ENCODE results near the gene CHAT. TPM values are rescaled to one million over a fixed set of nuclear protein-coding genes. Genes with fewer than 3 reads are reported as not detected.

The CHAT gene
- total RNA-seq, 2 experiments from 2014 or later, result not detected

DNA sequence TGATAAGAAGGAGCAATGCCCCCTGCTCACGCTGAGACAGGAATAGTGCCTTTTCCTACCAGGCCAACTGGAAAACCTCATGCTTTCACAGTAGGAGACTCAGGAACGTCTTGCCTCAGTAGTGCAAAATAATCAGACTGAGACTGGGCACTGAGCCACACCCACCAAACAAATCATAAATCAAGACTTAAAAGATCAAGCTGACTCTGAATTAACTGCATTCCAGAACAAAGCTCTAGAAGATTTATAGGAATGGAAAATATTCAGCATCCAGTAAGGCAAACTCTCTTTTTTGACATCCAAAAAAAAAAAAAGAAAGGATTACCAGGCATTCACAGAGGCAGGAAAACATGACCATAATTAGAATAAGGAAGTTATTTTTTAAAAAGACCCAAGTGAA lies 34.2 kb upstream of the CHAT start:
- DNase-seq (no peak), ATAC-seq (no peak)
- Mint-ChIP-seq H3K36me3 (ENCODE audit: low read depth) (no peaks in the 10 kb centered on the region), H3K27me3 (peaks cover 23% of the 10 kb centered on the region), H3K27ac (no peak overlapping the region), H3K4me3 (no peak overlapping the region), H3K4me1 (ENCODE audit: low read depth) (no peaks in the 10 kb centered on the region), H3K9me3 (no peaks in the 10 kb centered on the region)
- intact Hi-C loops (cut with micrococcal nuclease), result no loop called here
- CTCF ChIA-PET, result interaction anchor here (2.1 kb wide), 1 partner anchor 15 kb away, joined by 5 read pairs; no protein-coding TSS in a partner anchor
- TF ChIP-seq, protein P1, sequence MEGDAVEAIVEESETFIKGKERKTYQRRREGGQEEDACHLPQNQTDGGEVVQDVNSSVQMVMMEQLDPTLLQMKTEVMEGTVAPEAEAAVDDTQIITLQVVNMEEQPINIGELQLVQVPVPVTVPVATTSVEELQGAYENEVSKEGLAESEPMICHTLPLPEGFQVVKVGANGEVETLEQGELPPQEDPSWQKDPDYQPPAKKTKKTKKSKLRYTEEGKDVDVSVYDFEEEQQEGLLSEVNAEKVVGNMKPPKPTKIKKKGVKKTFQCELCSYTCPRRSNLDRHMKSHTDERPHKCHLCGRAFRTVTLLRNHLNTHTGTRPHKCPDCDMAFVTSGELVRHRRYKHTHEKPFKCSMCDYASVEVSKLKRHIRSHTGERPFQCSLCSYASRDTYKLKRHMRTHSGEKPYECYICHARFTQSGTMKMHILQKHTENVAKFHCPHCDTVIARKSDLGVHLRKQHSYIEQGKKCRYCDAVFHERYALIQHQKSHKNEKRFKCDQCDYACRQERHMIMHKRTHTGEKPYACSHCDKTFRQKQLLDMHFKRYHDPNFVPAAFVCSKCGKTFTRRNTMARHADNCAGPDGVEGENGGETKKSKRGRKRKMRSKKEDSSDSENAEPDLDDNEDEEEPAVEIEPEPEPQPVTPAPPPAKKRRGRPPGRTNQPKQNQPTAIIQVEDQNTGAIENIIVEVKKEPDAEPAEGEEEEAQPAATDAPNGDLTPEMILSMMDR (IDR thresholded peaks at IDR 0.05), result no peak
- POLR2A ChIA-PET, result no interaction called here

DNA sequence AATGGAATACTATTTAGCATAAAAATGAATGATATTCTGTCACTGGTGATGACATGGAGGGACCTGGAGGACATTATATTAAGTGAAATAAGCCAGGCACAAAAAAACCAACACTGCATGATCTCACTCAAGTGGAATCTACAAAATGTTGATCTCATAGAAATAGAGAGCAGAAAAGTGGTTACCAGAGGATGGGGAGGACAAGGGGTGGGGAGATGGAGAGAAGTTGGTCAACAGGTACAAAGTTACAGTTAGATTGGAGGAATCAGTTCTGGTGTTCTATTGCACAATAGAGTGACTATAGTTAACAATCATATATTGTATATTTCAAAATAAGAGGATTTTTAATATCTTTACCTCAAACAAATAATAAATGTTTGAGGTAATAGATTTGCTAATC lies 28.4 kb upstream of the CHAT start:
- Mint-ChIP-seq H3K27ac (no peak overlapping the region), H3K27me3 (peaks cover 23% of the 10 kb centered on the region), H3K9me3 (peaks cover 2% of the 10 kb centered on the region), H3K4me3 (no peak overlapping the region), H3K36me3 (ENCODE audit: low read depth) (no peaks in the 10 kb centered on the region), H3K4me1 (ENCODE audit: low read depth) (no peaks in the 10 kb centered on the region)
- intact Hi-C loops (cut with micrococcal nuclease), result no loop called here
- CTCF ChIA-PET, result no interaction called here
- no peak for DNase-seq
- TF ChIP-seq, protein P1 (IDR thresholded peaks at IDR 0.05), result no peak
- POLR2A ChIA-PET, result no interaction called here
- no peak for ATAC-seq

- no peak for ATAC-seq
- H3K9me3 Mint-ChIP-seq, result peaks cover 2% of the 10 kb centered on the region
- H3K4me1 Mint-ChIP-seq (ENCODE audit: low read depth), result no peaks in the 10 kb centered on the region
- no peak overlapping the region for H3K4me3 Mint-ChIP-seq
- intact Hi-C loops (cut with micrococcal nuclease), result no loop called here
- H3K27me3 Mint-ChIP-seq, result peaks cover 28% of the 10 kb centered on the region
- DNase-seq, result no peak
- ChIA-PET POLR2A (no interaction called here), CTCF (no interaction called here)
- no peaks in the 10 kb centered on the region for H3K36me3 Mint-ChIP-seq (ENCODE audit: low read depth)
- H3K27ac Mint-ChIP-seq, result no peak overlapping the region
- TF ChIP-seq, protein P1 (IDR thresholded peaks at IDR 0.05), result no peak
Measured at GRCh38 chr10:49587981-49588380, 25.9 kb upstream of the CHAT start.

DNA sequence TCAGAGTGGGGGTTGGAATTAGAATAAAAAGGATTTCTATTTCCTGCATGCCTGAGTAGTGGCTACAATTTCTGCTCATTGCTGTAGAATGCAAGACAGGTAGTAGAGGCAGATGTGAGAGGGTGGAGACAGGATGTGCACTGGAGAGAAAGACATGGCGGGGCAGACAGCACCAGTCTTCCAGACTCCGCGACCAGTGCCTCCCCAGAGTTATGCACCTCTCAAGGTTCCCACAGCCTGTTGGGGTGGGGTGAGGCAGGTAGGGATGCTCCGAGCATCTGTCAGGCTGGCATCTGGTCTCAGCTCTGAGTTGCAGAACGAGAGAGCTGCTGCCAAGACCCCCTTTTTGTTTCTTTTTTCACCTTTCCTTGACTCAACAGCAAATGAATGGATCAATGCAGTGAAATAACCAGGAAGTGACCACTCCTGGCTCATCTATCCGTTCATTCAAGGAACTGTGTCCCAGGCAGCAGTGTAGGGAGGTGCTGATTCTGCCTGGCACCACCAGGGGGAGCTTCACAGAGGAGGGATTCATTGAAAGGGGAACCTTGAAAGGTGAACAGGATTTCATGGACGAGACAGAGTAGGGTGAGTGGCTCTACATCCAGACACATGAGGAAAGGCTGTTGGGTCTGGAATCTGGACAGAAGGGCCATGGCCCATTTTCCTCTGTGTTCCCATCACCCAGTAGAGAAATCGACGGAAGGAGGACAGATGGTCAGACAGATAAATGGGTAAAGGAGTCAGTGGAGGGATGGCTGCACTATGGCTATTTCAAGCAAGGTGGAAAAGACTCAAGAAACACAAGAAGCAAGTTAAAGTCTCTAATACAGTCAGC lies 20.9 kb upstream of the CHAT start:
- ChIA-PET CTCF (interaction anchor here (0.6 to 1.9 kb wide), 14 partner anchors 9 to 631 kb away, joined by 3 to 12 read pairs (median 4); no protein-coding TSS in a partner anchor), POLR2A (no interaction called here)
- Mint-ChIP-seq H3K36me3 (ENCODE audit: low read depth) (no peaks in the 10 kb centered on the region), H3K9me3 (peaks cover 2% of the 10 kb centered on the region), H3K4me1 (ENCODE audit: low read depth) (no peaks in the 10 kb centered on the region), H3K27me3 (peaks cover 17% of the 10 kb centered on the region), H3K4me3 (no peak overlapping the region), H3K27ac (no peak overlapping the region)
- TF ChIP-seq, protein P1 (IDR thresholded peaks at IDR 0.05), result peak; percentile 88
- DNase-seq (peak; percentile 65), ATAC-seq (peak; percentile 74)
- intact Hi-C loops (cut with micrococcal nuclease), result loop anchor here (5.0 to 10.0 kb wide), 2 partner anchors 152 to 629 kb away; no protein-coding TSS in a partner anchor

GRCh38 chr10:49593564-49593875 lies 20.3 kb upstream of the CHAT start:
- Mint-ChIP-seq H3K9me3 (peaks cover 2% of the 10 kb centered on the region), H3K4me1 (ENCODE audit: low read depth) (no peaks in the 10 kb centered on the region), H3K27ac (no peak overlapping the region), H3K36me3 (ENCODE audit: low read depth) (no peaks in the 10 kb centered on the region), H3K4me3 (no peak overlapping the region), H3K27me3 (peaks cover 14% of the 10 kb centered on the region)
- ChIA-PET POLR2A (no interaction called here), CTCF (interaction anchor here (0.6 to 1.9 kb wide), 12 partner anchors 8 to 631 kb away, joined by 3 to 12 read pairs (median 4); no protein-coding TSS in a partner anchor)
- DNase-seq (no peak), ATAC-seq (no peak)
- TF ChIP-seq, protein P1 (IDR thresholded peaks at IDR 0.05), result no peak
- intact Hi-C loops (cut with micrococcal nuclease), result loop anchor here (5.0 to 10.0 kb wide), 2 partner anchors 151 to 629 kb away; no protein-coding TSS in a partner anchor

Measured in activated CD8-positive, alpha-beta T cell treated with anti-CD3 and anti-CD28 coated beads for 36 hours (primary cell).